A172 (cell line): ENCODE data around the gene SOX5. TPM values are rescaled to one million over a fixed set of nuclear protein-coding genes. Genes with fewer than 3 reads are reported as not detected.
"Not testable (repeated sequence)": the region's sequence is repeated elsewhere in the genome, so short reads cannot be mapped to it uniquely, and the experiment has no call there.

ENCODE experiments used
- DNase-seq: peaks from one replicate; pipeline ENCODE4 v3.0.0-alpha.2; 2015; ENCODE audit warnings: low spot score
- total RNA-seq: library from RNA; depleted of rRNA; stranded (reverse); fragments of >200 nt; shearing (Covaris generic); gene quantifications from 2 replicates; pipeline ENCODE4 v1.2.3, GENCODE V29; 2014

SOX5 gene
- total RNA-seq, 1 experiment from 2014 or later: not detected

DNA sequence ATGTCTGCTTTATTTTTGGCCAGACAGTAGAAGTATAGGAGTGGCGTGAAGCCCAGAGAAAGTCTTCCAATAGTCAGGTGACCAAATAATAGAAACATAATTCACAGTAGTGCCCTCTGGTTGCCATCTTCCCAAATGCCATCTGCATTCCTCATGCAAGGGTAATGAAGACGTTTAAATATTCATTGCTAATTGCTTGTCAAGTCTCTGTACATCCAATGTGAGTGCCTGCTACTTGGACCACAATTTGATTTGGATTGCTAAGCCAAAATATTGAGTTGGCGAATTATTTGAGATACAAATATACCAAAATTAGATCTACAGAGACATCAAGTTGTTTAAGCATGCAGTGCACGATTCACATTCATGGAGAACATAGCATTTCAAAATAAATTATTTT is 402.7 kb downstream of the SOX5 start:
- no peak for DNase-seq

DNA sequence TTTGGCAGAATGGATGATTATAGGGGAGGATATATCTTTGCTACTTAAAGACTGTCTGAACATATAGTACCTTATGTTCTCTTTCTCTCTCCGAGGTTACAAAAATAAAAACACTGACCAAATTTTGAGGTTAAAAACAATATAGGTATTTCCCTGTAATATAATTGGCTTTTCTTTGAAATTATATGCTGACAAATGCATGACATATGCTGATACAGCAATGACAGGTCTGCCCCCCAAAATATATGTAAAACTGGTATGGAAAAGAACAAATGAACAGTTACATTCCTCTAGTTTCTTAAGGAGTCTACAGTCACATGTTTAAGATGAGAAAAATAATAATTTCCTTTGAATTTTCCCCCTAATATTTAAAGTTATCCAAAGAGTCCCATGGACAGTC is 405.7 kb downstream of the SOX5 start:
- DNase-seq: no peak

DNA sequence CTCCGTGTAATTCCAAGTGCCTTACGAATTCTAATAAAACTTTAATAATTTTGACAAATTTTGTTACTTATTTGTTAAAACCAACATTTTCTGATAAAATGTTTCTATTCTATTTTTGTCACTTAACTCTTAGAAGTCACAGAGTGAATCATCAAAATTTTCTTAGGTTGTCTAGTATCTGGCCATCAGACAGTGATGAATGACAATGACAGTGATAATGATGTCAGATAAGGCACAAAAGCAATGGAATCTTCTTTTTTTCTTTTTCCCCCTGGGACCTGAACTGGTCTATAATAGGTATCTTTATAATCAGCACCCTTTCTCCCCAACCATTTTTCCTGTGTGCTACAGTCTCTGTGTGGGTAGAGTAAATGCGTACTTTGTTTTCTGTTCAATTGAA is 407.3 kb downstream of the SOX5 start:
- DNase-seq: no peak

DNA sequence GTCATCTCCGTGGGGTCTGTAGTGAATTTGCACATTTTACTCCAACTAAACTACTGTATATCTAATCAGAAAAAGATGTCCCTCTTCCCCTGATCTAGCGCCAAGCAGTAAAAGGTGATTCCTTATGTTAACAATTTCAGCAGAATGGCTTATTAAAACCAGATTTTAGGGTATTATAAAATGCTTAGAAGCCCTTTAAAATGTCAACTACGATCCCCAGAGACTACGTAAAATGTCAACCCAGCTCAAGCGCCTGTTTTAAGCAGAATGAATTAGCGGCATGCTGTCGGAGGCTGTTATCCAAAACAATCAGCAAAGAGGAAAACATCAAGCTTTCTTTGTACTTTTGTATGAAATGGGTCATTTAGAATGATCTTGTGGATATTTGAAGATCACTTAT is 408.9 kb downstream of the SOX5 start:
- DNase-seq: no peak

DNA sequence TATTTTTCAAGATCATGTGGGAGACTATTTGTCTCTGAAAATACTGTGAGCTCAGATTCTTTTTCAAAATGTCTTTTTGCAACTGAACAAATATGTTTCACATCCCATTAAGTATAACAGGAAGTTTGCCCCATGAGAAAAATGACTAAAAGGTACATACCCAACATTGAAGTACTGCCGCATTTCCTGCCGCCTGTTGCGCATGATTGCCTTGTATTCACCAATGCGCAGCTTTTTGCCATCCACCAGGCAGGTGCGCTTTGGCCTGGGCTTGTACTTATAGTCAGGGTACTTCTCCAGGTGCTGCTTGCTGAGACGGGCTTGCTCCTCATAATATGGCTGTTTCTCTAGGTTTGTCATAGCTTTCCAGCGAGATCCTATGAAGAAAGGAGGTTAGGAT is 413.2 kb downstream of the SOX5 start:
- DNase-seq: no peak

DNA sequence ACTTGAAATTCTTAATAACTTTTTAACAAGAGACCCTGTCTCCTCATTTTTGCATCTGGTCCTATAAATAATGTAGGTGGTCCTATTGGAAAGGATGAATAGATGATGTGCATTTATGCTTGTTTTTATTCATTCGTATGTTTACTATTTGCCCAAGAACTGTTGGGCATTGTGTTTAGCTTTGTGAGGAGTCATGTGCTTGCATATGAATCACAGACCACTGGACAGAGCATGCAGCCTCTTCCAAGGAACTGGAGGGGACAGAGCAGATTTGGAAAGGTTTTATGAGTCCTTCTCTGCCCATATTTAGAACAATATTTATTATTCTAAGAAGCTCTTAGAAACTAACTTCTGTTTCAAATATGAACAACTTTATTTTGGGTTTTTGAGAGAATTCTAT is 414.0 kb downstream of the SOX5 start:
- no peak for DNase-seq

DNA sequence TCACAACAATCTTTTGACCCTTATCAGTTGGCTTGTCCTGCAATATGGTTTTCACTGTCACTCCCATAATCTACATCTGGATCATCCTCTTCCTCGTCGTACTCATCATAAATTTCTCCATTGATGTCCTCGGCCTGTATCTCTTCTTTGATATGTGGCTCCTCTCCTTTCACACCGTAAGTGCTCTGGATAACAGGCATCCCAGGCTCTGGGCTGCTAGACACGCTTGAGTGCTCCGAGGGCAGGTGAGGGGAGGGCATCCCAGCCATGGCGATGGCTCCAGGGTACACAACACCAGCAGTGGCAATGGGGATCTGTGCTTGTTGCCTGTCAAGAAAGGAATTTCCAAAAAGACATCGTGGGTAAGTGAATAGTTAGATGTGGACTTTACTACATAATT is 415.3 kb downstream of the SOX5 start:
- no peak for DNase-seq

DNA sequence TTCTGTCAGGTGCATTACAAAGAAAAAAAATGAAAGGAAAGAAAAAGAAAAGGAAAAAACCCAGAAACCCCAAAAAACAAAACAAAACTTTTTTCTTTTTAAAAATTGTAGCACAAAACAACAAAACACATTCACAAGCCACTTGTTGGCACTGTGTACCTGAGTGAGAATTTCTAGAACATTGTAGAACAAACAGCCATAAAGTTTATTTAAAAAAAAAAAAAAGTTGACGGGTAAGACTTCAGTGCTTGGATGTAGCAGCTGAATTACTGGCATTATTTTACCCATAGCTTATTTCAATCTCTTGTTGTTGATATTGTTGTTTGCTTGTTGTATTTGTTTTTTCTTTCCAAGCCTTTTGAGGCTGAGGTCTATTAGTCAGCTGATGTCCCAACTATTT is 415.8 kb downstream of the SOX5 start:
- DNase-seq: no peak

DNA sequence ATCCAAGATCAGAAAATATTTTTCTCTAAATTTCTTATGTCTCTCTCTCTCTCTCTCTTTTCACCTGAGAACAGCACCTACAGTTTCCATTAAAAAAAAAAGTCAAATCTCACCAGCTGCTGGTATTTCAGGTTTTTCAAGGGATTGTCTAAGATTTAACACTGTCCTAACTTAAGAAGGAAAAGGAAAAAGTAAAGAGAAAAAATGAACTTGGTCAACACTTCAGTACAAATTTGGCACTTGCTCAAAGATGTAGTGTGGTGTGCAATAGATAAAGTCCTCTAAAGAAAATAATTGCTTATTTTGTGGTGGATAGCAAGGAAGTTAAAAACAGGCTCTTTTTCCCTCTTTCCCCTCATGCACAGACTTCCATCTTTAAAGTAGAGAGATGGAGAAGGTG is 416.2 kb downstream of the SOX5 start:
- no peak for DNase-seq

DNA sequence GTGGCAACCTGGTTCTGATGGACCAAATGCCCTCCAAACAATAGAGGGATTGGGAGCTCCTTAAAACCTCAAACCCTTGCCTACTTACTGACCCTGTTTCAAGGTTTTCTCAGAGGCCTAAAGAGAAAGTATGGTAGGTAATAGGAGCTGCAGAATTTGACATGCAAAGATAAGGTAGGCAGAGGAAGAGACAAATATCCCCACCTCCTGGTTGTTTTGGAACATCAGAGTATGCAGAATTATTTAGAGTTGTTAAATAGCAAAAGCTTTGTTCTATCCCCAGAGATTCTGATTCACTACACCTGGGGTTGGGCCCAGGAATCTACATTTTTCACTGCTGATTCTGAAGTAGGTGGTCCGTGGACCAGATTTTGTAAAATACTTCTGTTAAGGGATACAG is 421.2 kb downstream of the SOX5 start:
- no peak for DNase-seq

DNA sequence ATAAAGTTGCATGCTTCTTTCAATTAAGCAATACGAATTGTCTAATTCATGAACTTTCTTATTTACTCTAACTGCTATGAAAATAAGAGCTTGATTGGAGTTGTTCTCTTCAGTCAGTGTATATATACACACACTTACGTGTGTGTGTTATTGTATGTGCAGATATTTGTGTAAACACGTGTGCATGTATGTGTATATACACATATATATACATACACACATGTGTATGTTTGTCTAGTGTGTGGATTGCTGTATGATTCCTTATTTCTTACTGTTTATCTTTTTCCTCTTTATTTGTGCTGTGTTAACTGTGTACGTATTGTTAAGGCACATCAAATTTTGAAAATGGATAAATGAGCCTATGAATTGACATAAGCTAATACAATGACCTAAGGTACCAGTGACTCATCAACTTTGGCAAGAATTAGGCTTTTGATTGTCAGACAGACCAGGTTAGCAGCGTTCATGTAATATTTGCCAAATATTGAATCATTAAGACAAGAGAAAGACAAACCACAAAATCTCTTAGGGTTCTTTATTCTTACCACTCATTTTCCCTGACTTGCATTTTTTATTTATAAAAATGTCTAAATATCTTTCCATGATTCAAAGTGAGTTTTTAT is 423.9 kb downstream of the SOX5 start:
- no peak for DNase-seq

DNA sequence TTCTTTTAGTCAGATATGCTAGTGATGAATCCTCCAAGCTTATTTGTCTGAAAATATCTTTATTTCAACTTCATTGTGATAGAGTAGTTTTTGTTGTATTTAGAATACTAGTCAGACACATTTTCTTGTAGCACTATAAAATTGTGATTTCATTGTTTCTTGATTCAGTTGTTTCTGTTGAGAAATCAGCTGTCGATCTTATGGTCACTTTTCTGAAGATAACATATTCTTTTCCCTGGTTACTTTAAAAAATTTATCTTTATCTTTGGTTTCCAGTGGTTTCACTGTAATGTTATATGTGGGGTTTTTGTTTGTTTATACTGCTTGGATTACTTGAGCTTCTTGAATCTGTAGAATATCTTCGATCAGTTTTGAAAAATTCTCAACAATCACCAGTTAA is 426.1 kb downstream of the SOX5 start:
- DNase-seq: no peak

DNA sequence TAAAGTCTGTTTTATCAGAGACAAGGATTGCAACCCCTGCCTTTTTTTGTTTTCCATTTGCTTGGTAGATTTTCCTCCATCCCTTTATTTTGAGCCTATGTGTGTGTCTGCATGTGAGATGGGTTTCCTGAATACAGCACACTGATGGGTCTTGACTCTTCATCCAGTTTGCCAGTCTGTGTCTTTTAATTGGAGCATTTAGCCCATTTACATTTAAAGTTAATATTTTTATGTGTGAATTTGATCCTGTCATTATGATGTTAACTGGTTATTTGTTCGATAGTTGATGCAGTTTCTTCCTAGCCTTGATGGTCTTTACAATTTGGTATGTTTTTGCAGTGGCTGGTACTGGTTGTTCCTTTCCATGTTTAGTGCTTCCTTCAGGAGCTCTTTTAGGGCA is 430.0 kb downstream of the SOX5 start:
- not testable (repeated sequence) for DNase-seq

DNA sequence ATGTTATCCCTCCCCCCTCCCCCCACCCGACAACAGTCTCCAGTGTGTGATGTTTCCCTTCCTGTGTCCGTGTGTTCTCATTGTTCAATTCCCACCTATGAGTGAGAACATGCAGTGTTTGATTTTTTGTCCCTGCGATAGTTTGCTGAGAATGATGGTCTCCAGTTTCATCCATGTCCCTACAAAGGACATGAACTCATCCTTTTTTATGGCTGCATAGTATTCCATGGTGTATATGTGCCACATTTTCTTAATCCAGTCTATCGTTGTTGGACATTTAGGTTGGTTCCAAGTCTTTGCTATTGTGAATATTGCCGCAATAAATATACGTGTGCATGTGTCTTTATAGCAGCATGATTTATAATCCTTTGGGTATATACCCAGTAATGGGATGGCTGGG is 433.7 kb downstream of the SOX5 start:
- DNase-seq: not testable (repeated sequence)

DNA sequence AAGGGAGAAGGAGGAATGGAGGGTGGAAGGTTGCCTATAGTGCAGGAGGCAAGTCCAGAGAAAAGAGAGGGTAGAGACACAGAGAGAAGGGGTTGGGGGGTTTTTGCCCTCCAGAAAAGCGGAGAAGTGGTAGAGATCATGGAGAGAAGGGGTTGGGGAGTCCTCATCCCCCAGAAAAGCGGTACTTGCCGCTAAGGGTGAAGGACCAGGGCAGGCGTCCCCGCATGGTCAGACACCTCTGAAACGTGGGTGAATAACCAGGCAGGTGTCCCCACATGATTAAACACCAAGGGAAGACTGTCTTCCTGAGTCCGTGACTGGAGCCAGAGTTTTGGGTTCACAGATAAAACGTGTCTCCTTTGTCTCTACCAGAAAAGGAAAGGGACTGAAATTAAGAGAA is 439.0 kb downstream of the SOX5 start:
- no peak for DNase-seq

DNA sequence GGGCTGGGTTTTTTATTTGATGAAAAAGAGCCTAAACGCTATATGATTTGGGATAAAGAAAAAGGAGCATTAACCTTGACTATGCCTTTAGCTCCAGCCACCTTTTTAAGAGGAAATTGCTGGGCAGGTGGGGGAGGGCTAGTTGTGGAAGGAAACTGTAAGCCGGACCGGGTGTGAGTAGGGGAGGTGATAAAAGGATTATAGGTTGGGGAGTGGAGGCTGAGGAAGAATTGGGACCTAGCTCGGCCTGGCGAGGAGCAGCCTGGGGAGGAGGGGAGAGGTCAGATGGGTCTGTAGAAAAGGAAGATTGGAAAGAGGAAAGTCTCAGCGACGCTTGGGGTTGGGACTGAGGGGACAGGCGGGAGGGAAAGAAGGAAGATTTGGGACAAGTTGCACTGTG is 439.6 kb downstream of the SOX5 start:
- DNase-seq: not testable (repeated sequence)

DNA sequence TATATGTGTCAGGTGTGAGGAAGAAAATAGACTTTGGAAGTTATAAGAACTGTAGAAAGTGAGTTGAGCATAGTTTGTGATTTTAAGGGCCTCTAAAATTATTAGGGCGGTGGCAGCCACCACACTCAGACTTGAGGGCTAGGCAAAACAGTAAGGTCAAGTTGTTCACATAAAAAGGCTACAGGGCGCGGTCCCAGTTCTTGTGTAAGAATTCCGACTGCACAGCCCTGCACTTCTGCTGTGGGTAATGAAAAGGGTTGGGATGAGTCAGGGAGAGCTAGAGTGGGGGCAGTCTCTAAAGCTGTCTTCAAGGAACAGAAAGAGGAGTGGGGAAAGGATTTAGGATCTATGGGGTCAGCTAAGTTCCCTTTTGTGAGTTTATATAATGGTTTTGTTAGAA is 441.7 kb downstream of the SOX5 start:
- DNase-seq: not testable (repeated sequence)

DNA sequence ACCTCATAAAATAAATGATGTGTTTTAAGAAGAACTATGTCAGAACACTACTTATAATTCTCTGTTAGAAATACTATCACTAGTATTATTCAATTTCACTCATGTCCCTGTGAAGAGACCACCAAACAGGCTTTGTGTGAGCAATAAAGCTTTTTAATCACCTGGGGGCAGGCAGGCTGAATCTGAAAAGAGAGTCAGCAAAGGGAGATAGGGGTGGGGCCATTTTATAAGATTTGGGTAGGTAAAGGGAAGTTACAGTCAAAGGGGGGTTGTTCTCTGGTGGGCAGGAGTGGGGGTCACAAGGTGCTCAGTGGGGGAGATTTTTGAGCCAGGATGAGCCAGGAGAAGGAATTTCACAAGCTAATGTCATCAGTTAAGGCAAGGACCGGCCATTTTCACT is 443.7 kb downstream of the SOX5 start:
- not testable (repeated sequence) for DNase-seq

DNA sequence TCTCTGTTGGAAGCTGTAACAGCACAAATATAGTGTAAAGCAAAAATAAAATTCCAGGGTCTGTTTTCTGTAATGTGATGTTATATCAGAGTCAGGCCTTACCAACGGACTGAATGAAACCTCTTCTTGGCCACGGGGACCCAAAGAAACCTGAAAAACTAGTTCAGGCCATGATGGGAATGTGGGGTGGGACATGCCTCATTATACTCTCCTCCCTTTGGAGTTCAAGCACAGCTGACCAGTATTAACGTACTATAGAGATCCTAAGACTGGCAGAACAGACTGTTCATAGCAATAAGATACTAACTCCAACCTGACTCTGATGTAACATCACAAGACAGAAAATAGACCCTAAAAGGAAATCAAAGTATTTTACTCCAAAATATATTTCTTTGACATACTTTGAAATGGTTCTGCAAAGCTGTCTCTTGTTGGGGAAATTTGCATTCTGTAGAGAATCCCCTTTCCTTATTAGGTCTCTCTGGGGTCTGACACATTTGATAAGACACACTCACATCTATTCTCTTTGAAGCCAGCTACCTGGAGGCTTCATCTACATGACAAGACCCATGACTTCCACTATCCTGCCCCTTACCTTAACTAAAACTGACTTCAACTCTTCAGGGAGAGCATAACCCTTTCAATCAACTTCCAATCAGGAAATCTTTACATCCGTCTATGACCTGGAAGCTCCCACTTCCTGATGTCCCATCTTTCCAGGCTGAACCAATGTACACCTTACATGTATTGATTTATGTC is 444.6 kb downstream of the SOX5 start:
- DNase-seq: no peak

DNA sequence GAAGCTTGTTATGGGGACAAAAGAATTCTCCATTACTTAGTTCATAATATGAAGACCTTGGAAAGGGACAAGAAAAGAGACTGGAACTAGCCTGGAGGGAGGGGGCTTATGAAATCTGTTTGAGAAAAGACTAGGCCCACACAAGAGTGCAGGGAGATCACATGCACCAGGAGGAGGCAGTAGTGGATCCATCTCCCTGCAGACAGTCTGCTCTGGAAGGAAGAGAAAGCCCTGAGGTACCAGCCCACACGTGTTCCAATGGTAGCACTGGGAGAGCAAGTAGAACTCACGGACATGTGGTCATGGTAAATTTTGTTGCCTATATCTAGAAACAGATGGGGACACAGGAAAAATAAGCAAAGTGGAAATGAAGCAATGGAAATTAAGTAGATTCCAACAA is 445.4 kb downstream of the SOX5 start:
- no peak for DNase-seq

DNA sequence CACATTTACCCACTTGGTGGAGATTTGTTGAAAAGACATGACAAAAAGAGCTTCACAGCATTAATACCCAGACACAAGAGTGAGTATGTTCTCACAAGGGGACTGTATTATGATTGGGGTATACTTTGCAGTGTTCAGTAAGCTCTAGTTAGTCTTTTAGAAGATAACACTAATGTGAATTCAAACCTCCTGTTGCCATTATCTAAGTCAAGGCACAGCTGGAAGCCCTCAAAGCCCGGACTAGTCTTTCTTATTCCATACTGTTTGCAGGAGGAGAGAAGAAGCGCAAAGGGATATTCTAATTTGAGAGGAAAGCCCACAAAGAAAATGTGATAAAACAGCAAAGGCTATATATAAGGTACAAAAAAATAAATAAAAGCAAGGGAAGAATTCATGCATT is 445.9 kb downstream of the SOX5 start:
- no peak for DNase-seq

DNA sequence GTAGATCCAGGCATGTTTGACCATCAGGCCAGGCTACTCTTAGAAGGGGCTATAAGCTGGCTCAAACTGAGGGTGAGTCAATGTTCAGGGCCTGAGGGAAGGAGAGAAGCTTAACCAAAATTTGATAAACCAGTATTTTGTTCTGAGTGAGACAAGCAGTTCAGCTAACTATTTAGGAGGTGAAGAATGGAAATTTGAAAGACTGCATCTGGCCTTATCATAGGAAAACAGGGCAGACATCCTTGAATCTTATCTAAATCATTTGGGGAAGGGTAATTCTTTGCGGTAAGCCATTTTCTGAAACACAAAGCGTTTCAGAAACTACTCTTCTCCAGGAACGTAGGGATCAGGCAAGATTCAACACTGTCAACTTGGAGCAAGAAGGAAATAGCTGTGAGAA is 447.2 kb downstream of the SOX5 start:
- no peak for DNase-seq

DNA sequence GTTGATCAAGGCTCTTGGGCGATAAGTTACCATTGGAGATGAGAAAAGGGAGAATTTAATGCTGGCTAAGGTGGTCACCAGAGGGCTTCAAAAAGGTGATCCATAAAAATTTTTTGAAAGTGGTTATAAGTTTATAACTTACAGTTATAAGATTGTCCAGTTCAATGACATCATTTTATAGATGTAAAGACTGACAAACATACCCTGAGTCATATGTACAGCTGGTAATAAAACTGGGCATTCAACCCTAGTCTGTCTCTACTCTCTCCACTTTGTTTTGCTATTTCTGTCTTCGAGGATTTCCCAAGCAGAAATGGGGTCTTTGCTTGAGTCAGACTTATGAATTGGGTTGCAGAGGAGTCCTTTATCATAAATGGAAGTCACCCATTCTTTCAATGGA is 454.0 kb downstream of the SOX5 start:
- no peak for DNase-seq

DNA sequence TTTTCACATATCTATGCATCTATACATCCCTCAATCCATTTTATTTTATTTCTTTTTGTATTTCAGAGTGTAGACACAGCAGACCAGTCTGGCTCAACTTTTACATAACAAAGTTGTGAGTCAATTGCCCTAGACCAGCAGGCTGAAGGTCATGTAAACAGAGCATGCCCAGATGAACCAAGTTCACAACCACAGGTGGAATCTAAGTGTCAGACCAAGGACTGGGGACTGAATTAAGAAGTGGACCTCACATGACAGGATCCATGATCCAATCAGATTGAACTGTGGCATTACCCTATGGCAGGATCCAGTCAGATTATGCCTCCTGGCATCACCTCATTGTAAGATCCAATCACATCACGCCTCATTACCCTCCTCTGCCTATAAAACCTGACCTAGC is 455.8 kb downstream of the SOX5 start:
- no peak for DNase-seq
